GM12878 (cell line): ENCODE results near the gene SGTA. TPM values are rescaled to one million over a fixed set of nuclear protein-coding genes. Genes with fewer than 3 reads are reported as not detected.

Experiments used
- ATAC-seq: fragments of 200-7000 bp; cut with Tn5 transposase; 3 replicates; pipeline ENCODE4 v1.9.1; 2020; ENCODE audit warnings: mild to moderate bottlenecking, moderate library complexity
- BruUV-seq: library from RNA; stranded (reverse); fragments of 400-500 nt; replicated peaks from 2 replicates; lab custom pipeline; 2021; lab: Mats Ljungman, UMichigan
- CTCF ChIA-PET: fragments of 300-600 bp; sonication (Branson Sonifier 250); formaldehyde crosslinking; extraction: SDS; loops from one replicate; lab custom pipeline; 2021; ENCODE audit warnings: inconsistent platforms; lab: Yijun Ruan, JAX
- POLR2A ChIA-PET: fragments of 350-600 bp; formaldehyde crosslinking; extraction: SDS; loops from one replicate; lab custom pipeline; 2021; ENCODE audit warnings: inconsistent platforms; lab: Charles Lee
- RAD21 ChIA-PET: fragments of 300-600 bp; sonication (Branson Sonifier 250); formaldehyde crosslinking; loops from one replicate; lab custom pipeline; 2023; ENCODE audit warnings: antibody characterized with exemption; ENCODE audit not compliant: unreplicated experiment; lab: Charles Lee
- SMC1A ChIA-PET: fragments of 300-600 bp; sonication (Branson Sonifier 250); formaldehyde crosslinking; loops from one replicate; lab custom pipeline; 2023; ENCODE audit not compliant: unreplicated experiment, uncharacterized antibody; lab: Charles Lee
- DNase-seq: peaks from one replicate; pipeline ENCODE4 v3.0.0-alpha.2; 2011; ENCODE audit warnings: low read depth, low spot score
- FAIRE-seq: peaks from 3 replicates; lab custom pipeline; 2011; peaks lifted over from hg19 to GRCh38; lab: Jason Lieb, UNC
- H2AFZ ChIP-seq: 2 replicates; pipeline ENCODE4 v1.6.0; 2011; ENCODE audit warnings: low read depth, low read length, control low read depth; ENCODE audit not compliant: control insufficient read depth
- H3K27ac ChIP-seq: 2 replicates; pipeline ENCODE4 v1.5.1; 2011; ENCODE audit warnings: control low read depth; ENCODE audit not compliant: control insufficient read depth, insufficient read depth
- H3K27me3 ChIP-seq, 2 experiments: replicated peaks in 1 of 2; 2 replicates each; pipeline versions ENCODE4 v1.6.0 to v1.6.1; 2011; ENCODE audit warnings: low read length in 1 of 2; ENCODE audit not compliant: control insufficient read depth in 2 of 2, insufficient read depth in 2 of 2
- H3K36me3 ChIP-seq, 2 experiments: 2 replicates each; pipeline ENCODE4 v1.5.1; 2011; ENCODE audit warnings: low read length in 1 of 2; ENCODE audit not compliant: control insufficient read depth in 2 of 2, insufficient read depth in 2 of 2
- H3K4me1 ChIP-seq: 2 replicates; pipeline ENCODE4 v1.6.1; 2011; ENCODE audit warnings: mild to moderate bottlenecking, low read length, moderate library complexity, mixed read lengths; ENCODE audit not compliant: control insufficient read depth, insufficient read depth
- H3K4me2 ChIP-seq: 2 replicates; pipeline ENCODE4 v1.6.0; 2011; ENCODE audit warnings: control low read depth; ENCODE audit not compliant: control insufficient read depth, insufficient read depth
- H3K4me3 ChIP-seq: fragments of 200-600 bp; sonication (generic); 2 replicates; pipeline ENCODE4 v1.5.1; 2016
- H3K79me2 ChIP-seq: 2 replicates; pipeline ENCODE4 v1.6.0; 2011; ENCODE audit warnings: low read length; ENCODE audit not compliant: control insufficient read depth, insufficient read depth
- H3K9ac ChIP-seq: 2 replicates; pipeline ENCODE4 v1.8.0; 2011; ENCODE audit warnings: low read length, control low read depth, mixed read lengths; ENCODE audit not compliant: control insufficient read depth, insufficient read depth
- H3K9me3 ChIP-seq: replicated peaks from 3 replicates; pipeline ENCODE4 v1.5.1; 2011; ENCODE audit warnings: mild to moderate bottlenecking, low read length; ENCODE audit not compliant: control insufficient read depth, insufficient read depth
- H4K20me1 ChIP-seq: 2 replicates; pipeline ENCODE4 v1.6.0; 2011; ENCODE audit not compliant: control insufficient read depth, insufficient read depth
- CBX5 ChIP-seq: sonication (generic); IDR thresholded peaks from 2 replicates; pipeline ENCODE4 v1.6.1; 2016; ENCODE audit warnings: low read depth, moderate library complexity, mild to moderate bottlenecking, inconsistent platforms
- CHD2 ChIP-seq: IDR thresholded peaks from 2 replicates; pipeline ENCODE4 v1.6.1; 2011; ENCODE audit warnings: low read depth, low read length, improper control_type of control experiment, borderline replicate concordance
- DPF2 ChIP-seq: fragments of 450-650 bp; IDR thresholded peaks from 2 replicates; pipeline ENCODE4 v1.6.1; 2017; ENCODE audit warnings: mild to moderate bottlenecking
- FOXM1 ChIP-seq: IDR thresholded peaks from 2 replicates; pipeline ENCODE4 v1.6.1; 2012; ENCODE audit warnings: low read depth, mild to moderate bottlenecking, inconsistent platforms, low read length, moderate library complexity
- GABPA ChIP-seq: IDR thresholded peaks from 2 replicates; pipeline ENCODE4 v1.6.1; 2014; ENCODE audit warnings: antibody characterized with exemption, low read depth, mild to moderate bottlenecking, inconsistent platforms
- IRF5 ChIP-seq: fragments of 450-650 bp; IDR thresholded peaks from 2 replicates; pipeline ENCODE4 v1.6.1; 2017; ENCODE audit warnings: borderline replicate concordance
- NFXL1 ChIP-seq: fragments of 450-650 bp; IDR thresholded peaks from 2 replicates; pipeline ENCODE4 v1.6.1; 2017; ENCODE audit warnings: antibody characterized with exemption, mild to moderate bottlenecking, borderline replicate concordance
- POLR2AphosphoS5 ChIP-seq: IDR thresholded peaks from 2 replicates; pipeline ENCODE4 v1.6.1; 2011; ENCODE audit warnings: mild to moderate bottlenecking, low read length, inconsistent platforms
- TAF1 ChIP-seq: IDR thresholded peaks from 2 replicates; pipeline ENCODE4 v1.6.1; 2011; ENCODE audit warnings: mild to moderate bottlenecking, low read depth, low read length, borderline replicate concordance
- YY1 ChIP-seq: IDR thresholded peaks from 2 replicates; pipeline ENCODE4 v1.6.1; 2011; ENCODE audit warnings: low read depth, mild to moderate bottlenecking, low read length
- ZBTB40 ChIP-seq: fragments of 450-650 bp; IDR thresholded peaks from 2 replicates; pipeline ENCODE4 v1.6.1; 2016; ENCODE audit warnings: mild to moderate bottlenecking, moderate library complexity, borderline replicate concordance
- ZSCAN29 ChIP-seq: fragments of 450-650 bp; IDR thresholded peaks from 2 replicates; pipeline ENCODE4 v1.6.1; 2017; ENCODE audit warnings: mild to moderate bottlenecking, moderate library complexity
- WGBS: methylation state at CpG from one replicate; pipeline ENCODE4 v1.1.6; 2016; ENCODE audit warnings: low lambda C conversion rate; ENCODE audit not compliant: insufficient replicate concordance, insufficient coverage; ENCODE audit errors: missing lambda C conversion rate; 5-methylcytosine and 5-hydroxymethylcytosine counted together
- in situ Hi-C: fragments of 300-500 bp; cut with MboI; formaldehyde crosslinking; loops from 9 replicates; pipeline ENCODE4 v1.14.3; 2018; ENCODE audit warnings: mixed read lengths
- intact Hi-C: fragments of 100-400 bp; cut with micrococcal nuclease; formaldehyde crosslinking; loops from one replicate; pipeline ENCODE4 v1.14.2; 2022; ENCODE audit not compliant: unreplicated experiment
- polyA plus RNA-seq, 11 experiments: library from polyadenylated mRNA; depleted of rRNA in 4 of 11; unstranded in 6 of 11; stranded (reverse) in 5 of 11; fragments of >200 nt; fragmentation: Nextera tagmentation in 4 of 11; fragmentation: Illumina TruSeq in 1 of 11; extraction: Ambion mirVana in 4 of 11; extraction: Trizol in 1 of 11; gene quantifications; 1 replicate in 1 of 11; 2 replicates in 10 of 11; pipeline versions ENCODE4 v1.2.1 to v1.2.3, GENCODE V29; 2011 to 2016; ENCODE audit warnings: inconsistent platforms in 2 of 11, missing spikeins in 2 of 11, low read depth in 1 of 11
- total RNA-seq, 4 experiments: library from RNA; depleted of rRNA in 3 of 4; stranded (reverse); fragments of >200 nt in 3 of 4; fragmentation: Illumina TruSeq in 1 of 4; extraction: Trizol in 1 of 4; gene quantifications; 2 replicates each; pipeline versions ENCODE4 v1.2.1 to v1.2.3, GENCODE V29; 2013 to 2021
- TF ChIP-seq, protein P1 (sequence below): IDR thresholded peaks from 2 replicates; pipeline ENCODE4 v1.6.1; 2012; ENCODE audit warnings: low read depth, low read length, improper control_type of control experiment

The SGTA gene
- total and polyA plus RNA-seq, 10 of the 15 experiments (the other 5 are each of a cell fraction or from before 2014, with no cell fraction given) = 2.0 to 102 (median 48.2) TPM

GRCh38 chr19:2774953-2775555, 8.0 kb downstream of the SGTA start:
- H4K20me1 ChIP-seq = peaks cover 9% of the 10 kb centered on the region; the same call in 1 of the 2 replicates
- 93% methylated on average over 24 of the region's 24 CpGs for WGBS
- TF ChIP-seq YY1 = no peak
- no peak for TF ChIP-seq NFXL1
- no peak for TF ChIP-seq IRF5
- no peak for TF ChIP-seq FOXM1
- TF ChIP-seq CBX5 = no peak
- TF ChIP-seq GABPA = no peak
- no peak for TF ChIP-seq CHD2
- no peak for TF ChIP-seq ZBTB40
- TF ChIP-seq ZSCAN29 = no peak
- TF ChIP-seq, protein P1, sequence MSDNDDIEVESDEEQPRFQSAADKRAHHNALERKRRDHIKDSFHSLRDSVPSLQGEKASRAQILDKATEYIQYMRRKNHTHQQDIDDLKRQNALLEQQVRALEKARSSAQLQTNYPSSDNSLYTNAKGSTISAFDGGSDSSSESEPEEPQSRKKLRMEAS = no peak
- no peak for TF ChIP-seq DPF2
- TF ChIP-seq POLR2AphosphoS5 = no peak
- TF ChIP-seq TAF1 = no peak
- TF ChIP-seq, all 136 proteins: peak for 0
- POLR2A ChIA-PET = no interaction called here
- Histone ChIP-seq H3K9me3 (no peaks in the 10 kb centered on the region; the same call in 2 of the 3 replicates), H3K36me3 (peaks cover 4 to 7% of the 10 kb centered on the region in 2 experiments; a peak in 3 of 4 replicates), H3K4me3 (no peak overlapping the region), H3K4me1 (peaks cover 12% of the 10 kb centered on the region), H3K27me3 (no peaks in the 10 kb centered on the region), H2AFZ (no peak overlapping the region), H3K27ac (peak overlapping the region; percentile 24; the same call in 1 of the 2 replicates), H3K9ac (no peak overlapping the region), H3K79me2 (peaks cover 72% of the 10 kb centered on the region), H3K4me2 (no peak overlapping the region; the same call in 1 of the 2 replicates)
- DNase-seq (no peak), ATAC-seq (no peak), FAIRE-seq (no peak)
- RAD21 ChIA-PET = no interaction called here
- in situ Hi-C loops (no loop called here), intact Hi-C loops (no loop called here)
- BruUV-seq = no TSS peak
- CTCF ChIA-PET = no interaction called here
- SMC1A ChIA-PET = interaction anchor here (0.6 kb wide), 1 partner anchor 79 kb away, joined by 3 read pairs; no protein-coding TSS in a partner anchor
